ENCODE data around the gene PLCD1. TPM values are rescaled to one million over a fixed set of nuclear protein-coding genes. Genes with fewer than 3 reads are reported as not detected.

PLCD1 gene
- total RNA-seq, 1 experiment from 2014 or later, result 27.1 TPM

DNA sequence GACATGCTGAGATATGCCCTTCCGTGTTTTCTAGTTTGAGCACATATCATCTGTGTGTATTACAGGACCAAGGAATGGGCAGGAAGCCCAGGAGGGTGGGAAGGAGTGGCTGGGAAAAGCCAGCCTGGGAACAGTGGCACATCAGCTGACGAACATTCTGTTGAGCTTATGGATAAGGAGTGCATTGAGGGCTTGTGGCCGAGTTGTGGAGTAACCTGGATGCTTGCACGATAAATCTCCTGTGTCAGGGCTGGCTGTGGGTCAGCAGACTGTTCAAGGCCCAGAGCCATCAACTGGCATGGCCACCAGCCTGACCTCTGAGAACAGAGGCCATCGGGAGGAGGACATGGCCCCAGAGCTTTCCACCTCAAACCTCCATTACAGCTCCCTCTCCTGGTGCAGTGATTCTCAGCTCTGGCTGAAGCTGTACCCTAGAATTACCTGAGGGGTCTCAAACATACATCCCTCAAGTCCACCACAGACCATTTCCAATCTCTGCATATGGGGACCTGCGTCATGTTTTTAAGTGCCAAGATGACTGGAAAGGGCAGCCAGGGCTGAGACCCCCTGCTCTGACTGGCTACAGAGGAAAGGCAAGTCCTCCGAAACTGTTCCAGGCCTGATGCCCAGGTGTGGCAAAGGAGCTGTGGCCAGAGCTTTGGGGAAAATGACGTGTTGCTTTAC, 43.7 kb downstream of the PLCD1 start:
- Histone ChIP-seq H3K9ac (ENCODE audit: extremely low read depth, insufficient read length, low read length) (no peak overlapping the region), H3K23ac (ENCODE audit: insufficient read length, low read depth, low read length) (no peak overlapping the region), H2AK5ac (ENCODE audit: insufficient read length, low read length) (no peak overlapping the region), H4K20me1 (ENCODE audit: control insufficient read depth, insufficient read depth, insufficient read length) (no peaks in the 10 kb centered on the region), H3K14ac (ENCODE audit: insufficient read depth, low read length) (no peak overlapping the region), H2BK120ac (ENCODE audit: low read depth, low read length, poor library complexity, severe bottlenecking) (no peak overlapping the region), H4K5ac (ENCODE audit: insufficient read length, low read depth, low read length) (no peak overlapping the region), H3K4me2 (ENCODE audit: insufficient read depth, insufficient read length, low read length) (no peak overlapping the region), H3K4me1 (ENCODE audit: insufficient read depth, low read length) (no peaks in the 10 kb centered on the region), H3K4ac (ENCODE audit: low read depth, low read length) (no peak overlapping the region), H3K27me3 (ENCODE audit: insufficient read depth, low read length) (no peaks in the 10 kb centered on the region), H3K18ac (ENCODE audit: insufficient read length, low read depth, low read length) (no peak overlapping the region), H2BK20ac (ENCODE audit: low read depth, low read length, poor library complexity, severe bottlenecking) (no peak overlapping the region), H3K56ac (ENCODE audit: insufficient read length, low read depth, low read length) (no peak overlapping the region), H4K8ac (replicated peaks; ENCODE audit: insufficient read length, low read depth, low read length) (no peak overlapping the region), H3T11ph (ENCODE audit: low read length) (no peak overlapping the region), H2BK15ac (ENCODE audit: low read depth, low read length) (no peak overlapping the region), H3K79me2 (ENCODE audit: insufficient read depth, low read length) (no peaks in the 10 kb centered on the region), H4K91ac (ENCODE audit: insufficient read length, low read depth, low read length) (no peak overlapping the region), H2BK5ac (ENCODE audit: insufficient read length, low read length) (no peak overlapping the region), H3K9me3 (ENCODE audit: control insufficient read depth, low read depth, low read length) (no peaks in the 10 kb centered on the region), H2BK12ac (ENCODE audit: insufficient read length, low read depth, low read length) (no peak overlapping the region), H3K27ac (ENCODE audit: insufficient read length, low read depth, low read length) (no peak overlapping the region), H3K23me2 (ENCODE audit: insufficient read length, low read depth, low read length, poor library complexity, severe bottlenecking) (no peaks in the 10 kb centered on the region), H2AFZ (ENCODE audit: low read length) (no peak overlapping the region), H3K79me1 (ENCODE audit: insufficient read depth, low read depth, low read length, poor library complexity, severe bottlenecking) (no peaks in the 10 kb centered on the region)
- no CpG with 5 or more reads among the region's 8 CpGs for WGBS (ENCODE audit: extremely low coverage, insufficient read length, low lambda C conversion rate)
- no peaks in the 10 kb centered on the region for H3K9me3 Mint-ChIP-seq
- peaks cover 0 to 7% (median 0%) of the 10 kb centered on the region in 3 experiments; a peak in 2 of 7 replicates for H3K36me3 Mint-ChIP-seq (ENCODE audit: insufficient read depth in 1 of 3, low read depth in 3 of 3)
- peak overlapping the region in 2 of 3 experiments; percentile 61 to 66; a peak in 3 of 7 replicates for H3K27ac Mint-ChIP-seq
- no peak for DNase-seq
- TF ChIP-seq, protein P1, sequence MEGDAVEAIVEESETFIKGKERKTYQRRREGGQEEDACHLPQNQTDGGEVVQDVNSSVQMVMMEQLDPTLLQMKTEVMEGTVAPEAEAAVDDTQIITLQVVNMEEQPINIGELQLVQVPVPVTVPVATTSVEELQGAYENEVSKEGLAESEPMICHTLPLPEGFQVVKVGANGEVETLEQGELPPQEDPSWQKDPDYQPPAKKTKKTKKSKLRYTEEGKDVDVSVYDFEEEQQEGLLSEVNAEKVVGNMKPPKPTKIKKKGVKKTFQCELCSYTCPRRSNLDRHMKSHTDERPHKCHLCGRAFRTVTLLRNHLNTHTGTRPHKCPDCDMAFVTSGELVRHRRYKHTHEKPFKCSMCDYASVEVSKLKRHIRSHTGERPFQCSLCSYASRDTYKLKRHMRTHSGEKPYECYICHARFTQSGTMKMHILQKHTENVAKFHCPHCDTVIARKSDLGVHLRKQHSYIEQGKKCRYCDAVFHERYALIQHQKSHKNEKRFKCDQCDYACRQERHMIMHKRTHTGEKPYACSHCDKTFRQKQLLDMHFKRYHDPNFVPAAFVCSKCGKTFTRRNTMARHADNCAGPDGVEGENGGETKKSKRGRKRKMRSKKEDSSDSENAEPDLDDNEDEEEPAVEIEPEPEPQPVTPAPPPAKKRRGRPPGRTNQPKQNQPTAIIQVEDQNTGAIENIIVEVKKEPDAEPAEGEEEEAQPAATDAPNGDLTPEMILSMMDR (conservative IDR thresholded peaks at IDR 0.05), result peak; percentile 36; the same call in 2 of the 3 replicates
- no peak overlapping the region for H3K4me3 Mint-ChIP-seq
- peaks cover 0 to 6% of the 10 kb centered on the region in 2 experiments; a peak in 2 of 4 replicates for H3K4me1 Mint-ChIP-seq
- H3K27me3 Mint-ChIP-seq (ENCODE audit: low read depth), result no peaks in the 10 kb centered on the region; the same call in 1 of the 2 replicates

Measured in H9 (cell line).